NK-92 (cell line): ENCODE data around the gene PPP2R5A.

Source experiments
- DNase-seq: peaks from one replicate; lab custom pipeline; 2025; ENCODE audit not compliant: unreplicated experiment; lab: John Stamatoyannopoulos, UW

Gene PPP2R5A

DNA sequence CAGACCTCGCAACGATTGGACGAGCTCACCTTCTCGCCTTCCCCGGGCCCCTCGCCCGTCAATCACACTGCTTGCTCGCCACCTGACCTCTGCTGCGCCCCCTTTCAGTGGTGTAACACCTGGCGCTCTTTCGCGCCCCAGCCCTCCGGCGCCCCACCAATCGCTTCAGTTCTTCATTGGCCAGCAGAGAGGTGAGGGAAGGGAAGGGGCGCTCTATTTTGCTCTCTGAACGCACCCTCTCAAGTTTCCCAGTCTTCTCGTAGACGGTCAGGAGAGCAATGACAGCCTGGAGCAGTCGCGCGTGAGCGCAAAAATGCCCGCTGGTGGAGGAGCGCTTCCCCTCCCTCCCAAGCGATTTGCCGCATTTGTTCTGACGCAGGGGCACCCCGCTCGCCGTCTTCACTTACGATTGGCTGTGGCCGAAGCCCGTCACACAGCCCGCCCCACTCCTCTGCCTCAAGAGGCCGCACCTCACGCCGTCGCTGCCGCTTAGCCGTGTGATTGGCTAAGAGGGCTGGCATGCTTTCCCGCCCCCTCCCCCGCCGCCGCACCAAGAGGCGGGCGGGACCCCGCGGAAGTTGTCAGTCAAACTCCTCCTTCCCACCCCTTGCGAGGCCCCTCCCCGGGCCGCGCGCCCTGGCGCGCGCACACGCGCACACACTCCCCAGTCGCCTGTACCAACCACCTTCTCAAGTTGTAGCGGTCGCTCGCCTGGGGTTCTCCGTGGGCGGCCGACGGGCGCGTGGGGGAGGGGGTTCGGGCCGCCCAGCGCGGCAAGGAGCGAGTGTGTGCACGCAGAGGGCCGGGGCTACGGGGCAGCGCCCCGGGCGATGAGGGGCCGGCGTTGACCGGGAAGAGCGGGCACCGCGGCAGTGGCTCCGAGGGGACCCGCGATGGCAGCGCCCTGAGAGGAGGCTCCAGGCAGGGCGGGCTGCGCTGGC lies at the start of gene PPP2R5A:
PPP2R5A (plus strand) TSS at position 667 of the 941 bp plus-strand sequence. CDS start 701 bp downstream, outside the sequence.
- peak; percentile 94 for DNase-seq

GRCh38 chr1:212235857-212236256 lies 49.4 kb upstream of the PPP2R5A start:
- no peak for DNase-seq

DNA sequence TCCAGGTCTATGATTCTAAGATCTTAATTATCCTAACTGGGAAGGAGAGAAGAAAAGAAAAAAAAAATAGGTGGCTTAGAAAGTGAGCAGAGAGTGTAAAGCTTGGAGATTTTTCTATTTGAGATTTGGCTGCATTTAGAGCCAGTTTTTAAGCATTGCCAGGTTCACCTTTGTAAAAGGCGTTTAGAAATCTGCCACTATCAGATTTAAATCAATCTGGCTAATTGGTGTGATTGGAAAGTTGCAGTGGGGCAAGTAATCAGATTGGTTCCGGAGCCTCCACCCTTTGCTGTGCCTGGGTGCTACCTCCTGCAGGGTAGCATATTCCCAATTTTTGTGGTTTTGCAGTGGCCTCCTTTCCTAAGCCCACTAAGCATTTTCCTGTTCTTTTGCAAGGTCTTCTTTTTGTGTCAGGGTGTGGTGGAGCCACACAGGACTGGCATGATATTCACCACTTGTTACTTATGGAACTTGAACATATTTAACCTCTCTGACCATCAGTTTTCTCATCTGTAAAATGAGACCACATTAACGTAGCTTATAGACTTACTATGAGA lies 48.5 kb upstream of the PPP2R5A start:
- no peak for DNase-seq

DNA sequence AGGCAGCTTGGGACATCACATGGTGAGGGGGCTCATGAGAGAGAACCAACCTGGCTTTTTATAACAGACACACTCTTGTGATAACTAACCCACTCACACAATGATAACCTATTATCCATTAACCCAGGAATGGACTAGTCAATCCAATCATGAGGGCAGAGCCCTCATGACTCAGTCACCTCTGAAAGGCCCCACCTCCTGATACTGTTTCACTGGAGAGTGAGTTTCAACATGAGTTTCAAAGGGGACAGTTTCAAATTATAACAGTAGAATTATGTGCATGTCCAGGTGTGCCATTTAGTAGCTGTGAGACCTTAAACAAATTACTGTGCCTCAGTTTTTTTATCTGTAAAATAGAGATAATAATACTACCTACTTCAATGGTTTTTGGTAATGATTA lies 47.6 kb upstream of the PPP2R5A start:
- DNase-seq, result no peak

- no peak for DNase-seq
These were observed 46.7 kb upstream of the PPP2R5A start for GRCh38 chr1:212238552-212238951.

- no peak for DNase-seq
These were observed 43.7 kb upstream of the PPP2R5A start for GRCh38 chr1:212241501-212241900.

DNA sequence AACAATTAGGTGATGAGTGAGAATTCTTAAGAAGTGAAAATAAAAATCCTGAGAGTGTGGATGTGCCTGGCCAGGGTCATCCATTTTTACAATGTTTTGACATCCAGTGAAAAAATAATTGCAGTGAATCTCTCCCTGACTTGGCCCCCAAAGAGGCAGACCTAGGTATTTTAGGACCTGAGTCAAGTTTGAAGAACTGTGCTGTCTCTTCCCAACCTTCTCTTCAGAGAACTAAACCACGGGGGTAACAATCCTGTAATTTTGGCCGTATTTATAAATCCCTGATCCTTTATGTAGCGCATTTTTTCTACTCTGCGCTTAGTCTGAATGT lies 43.3 kb upstream of the PPP2R5A start:
- no peak for DNase-seq

DNA sequence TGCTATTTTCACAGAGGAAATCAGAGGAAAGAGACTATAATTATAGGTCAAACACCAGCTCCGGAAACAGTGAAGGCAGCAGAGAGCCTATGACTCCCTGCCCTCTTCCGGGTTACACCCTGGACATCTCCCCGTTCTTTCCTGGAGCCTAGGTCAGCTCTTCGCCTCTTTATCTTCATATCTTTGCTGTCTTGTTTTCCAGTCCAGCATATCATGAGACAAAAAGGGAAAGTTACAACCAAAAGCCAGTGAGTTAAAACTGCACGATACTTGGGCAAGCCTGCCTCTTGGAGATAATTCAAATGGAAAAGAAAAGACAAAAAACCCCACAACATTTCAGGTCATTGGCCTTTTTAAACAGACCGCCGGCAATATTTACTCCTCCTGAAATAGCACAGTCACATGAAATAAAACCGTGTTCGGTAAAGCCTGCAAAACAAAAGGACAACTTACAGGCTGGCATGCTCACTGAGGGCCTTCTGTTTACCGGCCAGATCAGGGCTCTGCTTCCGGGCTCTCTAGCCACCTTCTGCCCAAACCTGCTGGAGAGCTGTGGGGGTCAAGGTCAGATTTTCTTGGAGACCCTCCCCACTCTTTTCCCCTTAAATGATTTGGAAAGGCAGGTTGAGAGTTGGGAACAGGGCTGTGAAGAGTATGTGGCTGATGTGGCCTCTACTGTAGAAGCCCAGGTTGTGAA lies 42.8 kb upstream of the PPP2R5A start:
- no peak for DNase-seq

- no peak for DNase-seq
These were observed 42.3 kb upstream of the PPP2R5A start for GRCh38 chr1:212242985-212243308.

DNA sequence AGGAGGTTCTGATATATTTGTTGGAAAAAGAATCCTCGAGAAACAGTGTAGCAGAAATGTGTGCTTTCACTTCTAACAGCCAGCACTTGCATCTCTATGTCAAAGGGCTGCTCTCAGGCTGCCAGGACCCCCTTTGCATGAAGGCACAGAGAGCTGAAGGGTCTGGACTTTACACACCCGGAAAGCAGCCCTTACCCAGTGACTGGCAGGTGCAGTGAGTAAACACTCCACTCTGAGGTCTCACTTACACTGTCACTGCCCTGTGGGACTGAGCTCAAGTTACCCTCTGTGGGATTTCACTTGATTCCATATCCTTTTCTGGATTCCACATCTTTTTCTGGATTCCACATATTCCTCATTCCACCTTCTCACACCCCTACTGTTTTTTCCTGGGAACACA lies 40.8 kb upstream of the PPP2R5A start:
- DNase-seq, result no peak

DNA sequence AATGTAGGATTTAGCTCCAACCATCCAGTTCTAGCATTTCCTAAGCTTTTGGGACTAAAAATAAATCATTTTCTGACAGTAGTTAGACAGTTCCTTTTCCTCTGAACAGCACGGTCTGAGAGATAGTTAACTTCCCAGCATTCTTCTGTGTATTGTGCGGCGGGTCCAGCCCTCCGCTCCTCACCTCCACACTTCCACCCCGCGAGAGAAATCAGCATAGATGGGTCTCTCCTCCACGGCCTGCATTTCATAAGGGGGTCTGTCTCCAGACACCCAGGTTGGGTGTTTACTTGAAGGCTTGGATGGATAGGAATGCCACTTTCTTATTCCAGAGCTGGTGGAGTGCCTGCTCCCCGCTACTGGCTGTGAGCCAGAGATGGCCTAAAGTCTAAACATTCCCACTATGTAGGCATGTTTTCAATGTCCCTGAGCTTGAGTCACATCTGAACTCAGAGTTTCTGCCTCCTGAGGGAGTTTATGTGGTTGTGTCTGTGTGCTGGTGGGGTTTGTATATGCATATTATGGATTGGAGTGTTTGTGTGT lies 38.0 kb upstream of the PPP2R5A start:
- DNase-seq, result no peak

- DNase-seq, result no peak
These were observed 37.2 kb upstream of the PPP2R5A start for GRCh38 chr1:212247988-212248387.

GRCh38 chr1:212254853-212255363 lies 30.3 kb upstream of the PPP2R5A start:
- DNase-seq, result no peak

GRCh38 chr1:212255705-212256307 lies 29.4 kb upstream of the PPP2R5A start:
- no peak for DNase-seq

DNA sequence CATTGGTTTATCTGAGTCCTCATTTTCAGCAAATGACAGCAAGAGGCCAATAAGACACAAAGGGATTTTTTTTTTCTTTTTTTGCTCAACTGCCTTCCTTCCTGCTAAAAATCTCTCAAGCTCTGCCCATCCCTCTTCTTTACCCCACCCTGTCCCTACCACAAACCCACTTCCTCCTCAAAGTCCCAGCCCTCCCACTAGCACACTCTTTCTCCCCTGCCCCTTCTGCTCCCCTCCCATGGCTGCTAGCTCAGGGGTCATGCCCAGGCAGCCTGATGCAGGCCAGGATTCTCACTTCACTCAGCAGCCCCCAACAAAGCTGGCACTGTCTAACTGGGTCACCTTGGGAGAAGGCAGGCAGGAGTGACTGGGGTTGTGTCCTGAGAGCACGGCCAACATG lies 28.8 kb upstream of the PPP2R5A start:
- DNase-seq, result no peak

DNA sequence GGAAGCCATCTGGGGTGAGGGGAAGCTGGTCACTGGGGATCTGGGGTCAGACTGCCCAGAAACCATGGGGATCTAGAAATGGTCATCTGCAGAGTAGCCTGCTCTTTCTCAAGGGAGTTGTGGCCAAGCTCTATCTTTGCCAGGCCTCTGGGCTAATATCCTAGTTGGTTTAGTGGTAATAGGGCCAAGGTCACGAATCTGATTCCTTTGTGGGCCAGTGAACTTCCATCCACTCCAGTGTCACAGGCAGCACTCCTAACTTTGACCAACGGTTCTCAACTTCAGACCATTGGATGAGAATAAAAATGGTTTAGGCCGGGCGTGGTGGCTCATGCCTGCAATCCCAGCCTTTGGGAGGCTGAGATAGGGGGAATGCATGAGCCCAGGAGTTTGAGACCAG lies 28.1 kb upstream of the PPP2R5A start:
- no peak for DNase-seq

DNA sequence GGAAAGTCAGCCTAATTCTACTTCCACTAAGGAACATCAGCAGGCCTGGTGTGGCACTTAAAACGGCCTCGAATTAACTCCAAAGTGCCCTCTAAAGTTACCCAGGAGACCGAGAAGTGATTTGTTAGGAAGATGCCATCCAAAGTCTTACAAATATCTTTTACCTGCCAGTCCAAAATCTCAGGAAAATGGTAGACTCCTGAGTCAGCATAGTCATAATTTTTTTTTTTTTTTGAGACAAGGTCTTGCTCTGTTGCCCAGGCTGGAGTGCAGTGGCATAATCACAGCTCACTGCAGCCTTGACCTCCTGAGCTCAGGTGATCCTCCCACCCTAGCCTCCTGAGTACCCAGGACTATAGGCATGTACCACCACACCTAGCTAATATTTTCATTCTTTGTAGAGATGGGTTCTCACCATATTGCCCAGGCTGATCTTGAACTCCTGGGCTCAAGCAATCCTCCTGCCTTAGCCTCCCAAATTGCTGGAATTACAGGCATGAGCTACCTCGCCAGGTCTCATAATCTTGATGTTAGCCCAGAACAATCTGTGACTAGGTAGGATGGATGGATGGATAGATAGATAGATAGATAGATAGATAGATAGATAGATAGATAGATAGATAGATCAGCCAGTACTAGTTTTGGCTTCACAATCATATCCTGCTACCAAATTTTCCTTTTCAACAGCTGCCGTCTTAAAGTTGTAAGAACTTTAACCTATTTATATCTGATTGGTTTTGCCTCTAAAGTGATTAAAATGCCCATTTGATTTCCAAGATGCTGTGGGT lies 25.3 kb upstream of the PPP2R5A start:
- DNase-seq, result no peak

DNA sequence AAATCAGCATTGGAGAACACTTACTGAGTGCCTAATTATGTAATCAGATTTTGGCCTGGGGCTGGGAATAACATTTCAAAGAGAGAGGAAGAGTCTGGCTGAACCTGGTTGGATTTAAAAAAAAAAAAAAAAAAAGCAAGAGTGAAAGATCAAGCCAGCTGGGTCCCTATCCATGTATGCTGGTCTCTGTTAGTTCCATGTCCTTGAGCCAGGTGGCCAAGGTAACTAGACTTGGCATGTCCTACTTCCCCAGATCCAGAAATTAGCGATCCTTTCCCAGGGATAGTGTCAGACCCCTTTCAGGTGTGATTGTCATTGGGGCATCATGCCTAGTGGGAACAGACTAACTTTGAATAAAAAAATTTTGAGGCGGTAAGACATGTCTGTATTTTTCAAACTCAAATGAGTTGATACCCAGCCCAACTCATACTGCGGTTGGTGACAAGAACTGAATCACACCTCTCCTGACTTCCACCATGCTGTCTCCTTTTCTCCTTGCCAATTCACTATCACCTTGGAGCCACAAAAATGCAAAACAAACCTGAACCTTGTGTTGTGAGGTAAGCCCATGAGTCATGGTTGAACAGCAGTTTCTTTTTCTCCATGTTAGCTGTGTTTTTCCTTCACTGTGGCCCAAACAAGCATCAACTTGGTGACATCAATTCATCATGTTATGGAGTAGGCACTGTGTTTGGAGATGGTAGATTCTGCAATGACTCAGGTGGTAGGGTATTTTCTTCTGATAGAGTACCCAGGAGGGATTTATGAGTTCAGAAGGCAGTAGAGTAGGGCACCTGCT lies 24.5 kb upstream of the PPP2R5A start:
- DNase-seq, result no peak

GRCh38 chr1:212261361-212261929 lies 23.8 kb upstream of the PPP2R5A start:
- DNase-seq, result no peak
